ENCODE data around the gene ABCC1.

Gene ABCC1

DNA sequence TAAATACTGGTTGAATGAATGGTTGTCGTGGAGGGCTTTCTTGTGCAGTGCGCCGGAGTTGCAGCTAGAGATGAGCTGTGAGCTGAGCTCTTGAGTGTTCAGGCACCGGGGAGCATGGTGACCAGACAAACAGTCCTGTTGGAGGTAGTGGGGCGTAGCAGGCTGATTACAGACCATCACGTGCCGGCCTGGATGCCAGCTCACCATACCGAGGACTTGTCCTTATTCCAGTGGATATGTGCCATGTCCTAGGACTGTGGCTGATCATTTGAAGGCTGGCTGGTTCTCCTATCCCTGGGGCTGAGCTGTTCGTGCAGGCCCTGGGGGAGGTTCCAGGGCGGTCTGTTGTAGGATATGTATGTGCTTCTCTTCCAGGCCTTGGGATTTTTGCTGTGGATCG lies 60.0 kb downstream of the ABCC1 start:
- TF ChIP-seq, protein P1, sequence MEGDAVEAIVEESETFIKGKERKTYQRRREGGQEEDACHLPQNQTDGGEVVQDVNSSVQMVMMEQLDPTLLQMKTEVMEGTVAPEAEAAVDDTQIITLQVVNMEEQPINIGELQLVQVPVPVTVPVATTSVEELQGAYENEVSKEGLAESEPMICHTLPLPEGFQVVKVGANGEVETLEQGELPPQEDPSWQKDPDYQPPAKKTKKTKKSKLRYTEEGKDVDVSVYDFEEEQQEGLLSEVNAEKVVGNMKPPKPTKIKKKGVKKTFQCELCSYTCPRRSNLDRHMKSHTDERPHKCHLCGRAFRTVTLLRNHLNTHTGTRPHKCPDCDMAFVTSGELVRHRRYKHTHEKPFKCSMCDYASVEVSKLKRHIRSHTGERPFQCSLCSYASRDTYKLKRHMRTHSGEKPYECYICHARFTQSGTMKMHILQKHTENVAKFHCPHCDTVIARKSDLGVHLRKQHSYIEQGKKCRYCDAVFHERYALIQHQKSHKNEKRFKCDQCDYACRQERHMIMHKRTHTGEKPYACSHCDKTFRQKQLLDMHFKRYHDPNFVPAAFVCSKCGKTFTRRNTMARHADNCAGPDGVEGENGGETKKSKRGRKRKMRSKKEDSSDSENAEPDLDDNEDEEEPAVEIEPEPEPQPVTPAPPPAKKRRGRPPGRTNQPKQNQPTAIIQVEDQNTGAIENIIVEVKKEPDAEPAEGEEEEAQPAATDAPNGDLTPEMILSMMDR (IDR thresholded peaks at IDR 0.05; ENCODE audit: extremely low read depth, missing control alignments) = no peak
- DNase-seq (ENCODE audit: low spot score) = no peak

DNA sequence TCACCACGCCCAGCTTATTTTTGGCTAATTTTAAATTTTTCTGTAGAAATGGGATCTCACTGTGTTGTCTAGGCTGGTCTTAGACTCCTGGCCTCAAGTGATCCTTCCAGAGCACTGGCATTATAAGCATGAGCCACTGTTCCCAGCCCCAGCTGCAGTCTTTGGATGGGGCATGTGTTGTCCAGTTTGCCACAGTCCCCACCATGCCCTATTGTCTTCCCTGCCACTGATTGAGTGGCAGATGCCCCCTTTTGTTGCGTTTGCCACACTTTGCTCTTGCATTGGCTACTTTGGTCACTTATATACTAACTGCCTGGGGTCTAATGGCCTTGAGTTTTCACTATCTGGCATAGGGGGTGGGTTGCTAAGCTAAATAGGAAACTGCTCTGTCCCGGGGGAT lies 60.8 kb downstream of the ABCC1 start:
- no peak for DNase-seq (ENCODE audit: low spot score)
- TF ChIP-seq, protein P1 (IDR thresholded peaks at IDR 0.05; ENCODE audit: extremely low read depth, missing control alignments) = no peak

DNA sequence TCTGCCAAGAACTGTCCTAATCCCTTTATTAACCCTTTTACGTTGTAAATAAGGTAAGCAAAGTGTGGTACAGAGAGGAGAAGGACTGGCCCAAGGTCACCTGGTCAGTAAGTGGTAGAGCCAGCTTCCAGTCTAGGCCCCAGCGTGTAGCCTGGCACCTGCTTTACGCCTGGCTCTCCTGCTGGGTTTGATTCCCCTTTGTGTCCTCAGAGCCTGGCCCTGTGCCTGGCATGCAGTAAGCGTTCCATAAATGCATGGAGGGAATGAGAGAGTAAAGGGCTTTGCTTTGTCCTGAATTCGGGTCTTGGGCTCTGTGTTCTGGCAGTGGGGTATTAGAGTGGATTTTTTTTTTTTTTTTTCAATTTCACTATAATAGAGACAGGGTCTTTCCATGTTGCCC lies 62.7 kb downstream of the ABCC1 start:
- TF ChIP-seq, protein P1 (IDR thresholded peaks at IDR 0.05; ENCODE audit: extremely low read depth, missing control alignments) = no peak
- DNase-seq (ENCODE audit: low spot score) = no peak

DNA sequence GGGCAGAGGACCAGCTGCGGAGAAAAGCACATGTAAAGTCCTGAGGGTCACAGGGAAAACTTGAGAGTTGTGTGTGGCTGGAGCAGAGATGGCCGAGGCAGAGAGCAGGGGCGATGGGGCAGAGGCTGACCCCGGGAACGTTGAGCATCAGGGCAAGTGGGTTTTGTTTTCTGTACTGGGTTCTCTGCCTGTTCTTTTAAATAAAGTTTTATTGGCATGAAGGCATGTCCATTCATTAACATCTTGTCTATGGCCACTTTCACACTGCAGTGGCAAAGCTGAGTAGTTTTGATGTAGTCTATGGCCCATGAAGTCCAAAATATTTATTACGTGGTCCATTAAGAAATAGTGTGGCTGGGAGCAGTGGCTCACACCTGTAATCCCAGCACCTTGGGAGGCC lies 64.4 kb downstream of the ABCC1 start:
- no peak for DNase-seq (ENCODE audit: low spot score)

DNA sequence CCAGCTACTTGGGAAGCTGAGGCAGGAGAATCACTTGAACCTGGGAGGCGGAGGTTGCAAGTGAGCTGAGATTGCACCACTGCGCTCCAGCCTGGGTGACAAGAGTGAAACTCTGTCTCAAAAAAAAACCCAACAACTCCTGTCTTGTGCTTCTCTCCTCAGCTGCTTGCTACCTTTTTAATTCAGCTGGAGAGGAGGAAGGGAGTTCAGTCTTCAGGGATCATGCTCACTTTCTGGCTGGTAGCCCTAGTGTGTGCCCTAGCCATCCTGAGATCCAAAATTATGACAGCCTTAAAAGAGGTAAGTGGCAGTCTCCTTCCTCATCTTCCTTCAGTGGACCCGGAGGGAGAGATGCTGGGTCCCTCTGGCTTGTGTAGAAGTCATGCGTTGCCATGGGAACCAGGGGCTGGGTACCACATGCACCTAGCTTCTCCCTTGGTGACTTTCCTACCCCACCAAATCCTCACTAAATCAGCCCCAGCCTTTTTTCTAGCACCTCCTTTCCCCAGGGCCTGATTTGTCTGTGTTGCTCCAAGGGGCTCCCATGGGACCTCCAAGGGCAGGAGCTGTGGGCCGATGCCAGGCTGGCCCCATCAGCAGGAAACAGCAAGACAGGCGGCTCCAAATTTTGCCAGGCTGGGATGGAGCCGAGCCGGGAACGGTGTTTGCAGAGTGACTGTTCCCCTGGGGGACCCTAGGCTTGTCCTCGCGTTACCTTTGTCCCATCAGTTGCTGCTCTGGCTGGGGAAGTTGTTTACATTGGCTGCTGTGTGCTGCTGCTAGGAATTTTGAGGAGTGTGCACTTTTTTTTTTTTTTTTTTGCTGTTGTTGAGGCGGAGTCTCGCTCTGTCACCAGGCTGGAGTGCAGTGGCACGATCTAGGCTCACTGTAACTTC lies 65.2 kb downstream of the ABCC1 start:
- TF ChIP-seq, protein P1 (IDR thresholded peaks at IDR 0.05; ENCODE audit: extremely low read depth, missing control alignments) = no peak

More for the DNA sequence above, 64.4 kb downstream of the ABCC1 start:
- TF ChIP-seq, protein P1 (IDR thresholded peaks at IDR 0.05; ENCODE audit: extremely low read depth, missing control alignments) = no peak

DNA sequence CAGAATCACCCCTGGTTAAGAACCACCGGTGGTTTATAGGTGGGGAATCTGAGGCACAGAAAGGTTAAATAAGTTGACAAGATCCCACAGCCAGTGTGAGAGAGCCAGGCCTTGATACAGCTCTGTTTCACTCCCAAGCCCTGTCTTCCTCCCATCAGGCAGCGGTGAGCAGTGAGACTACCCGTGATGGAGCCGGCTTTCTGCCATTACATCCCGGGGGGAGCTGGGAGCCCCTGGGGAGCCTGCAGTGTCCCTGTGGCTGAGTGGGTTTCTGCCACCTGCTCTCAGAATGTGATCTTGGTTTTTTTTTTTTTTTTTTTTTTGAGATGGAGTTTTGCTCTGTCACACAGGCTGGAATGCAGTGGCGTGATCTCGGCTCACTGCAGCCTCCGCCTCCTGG lies 66.4 kb downstream of the ABCC1 start:
- TF ChIP-seq, protein P1 (IDR thresholded peaks at IDR 0.05; ENCODE audit: extremely low read depth, missing control alignments) = no peak
- DNase-seq (ENCODE audit: low spot score) = no peak

More for the DNA sequence above, 65.2 kb downstream of the ABCC1 start:
- DNase-seq (ENCODE audit: low spot score) = no peak

DNA sequence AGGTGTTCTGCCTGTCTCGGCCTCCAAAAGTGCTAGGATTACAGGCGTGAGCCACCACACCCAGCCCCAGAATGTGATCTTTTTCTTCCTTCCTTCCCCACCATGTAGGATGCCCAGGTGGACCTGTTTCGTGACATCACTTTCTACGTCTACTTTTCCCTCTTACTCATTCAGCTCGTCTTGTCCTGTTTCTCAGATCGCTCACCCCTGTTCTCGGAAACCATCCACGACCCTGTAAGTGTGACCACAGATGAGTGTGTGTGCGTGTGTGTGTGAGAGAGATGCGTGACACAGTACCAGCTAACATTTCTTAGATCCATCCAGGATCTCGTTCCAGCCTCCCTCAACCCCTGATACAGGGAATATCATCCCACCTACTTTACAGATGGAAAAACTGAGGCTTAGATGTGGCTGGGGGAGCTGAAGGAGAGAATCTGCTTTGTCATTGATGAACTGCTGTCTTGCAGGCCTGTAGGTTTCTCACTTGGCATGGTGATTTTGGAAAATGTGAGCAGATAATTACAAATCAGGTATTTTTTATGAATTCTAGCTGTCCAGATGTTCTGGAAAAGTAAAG lies 67.1 kb downstream of the ABCC1 start:
- TF ChIP-seq, protein P1 (IDR thresholded peaks at IDR 0.05; ENCODE audit: extremely low read depth, missing control alignments) = no peak
- DNase-seq (ENCODE audit: low spot score) = no peak
